Mesothelial cell of epicardium (in vitro differentiated cells): ENCODE results near the gene ZFYVE9. TPM values are rescaled to one million over a fixed set of nuclear protein-coding genes. Genes with fewer than 3 reads are reported as not detected.

ENCODE experiments used
- DNase-seq, 2 experiments: peaks; one replicate each; pipeline ENCODE4 v3.0.0; 2021; ENCODE audit warnings: low spot score in 2 of 2; ENCODE audit not compliant: unreplicated experiment in 2 of 2
- H3K27ac Mint-ChIP-seq: 2 replicates; pipeline ENCODE4 v1.8.0; 2021; ENCODE audit warnings: mixed read lengths
- H3K27me3 Mint-ChIP-seq: 2 replicates; pipeline ENCODE4 v1.8.0; 2021; ENCODE audit warnings: low read depth, mixed read lengths
- H3K36me3 Mint-ChIP-seq: 2 replicates; pipeline ENCODE4 v1.8.0; 2021; ENCODE audit warnings: mixed read lengths
- H3K4me1 Mint-ChIP-seq: 2 replicates; pipeline ENCODE4 v1.8.0; 2021; ENCODE audit warnings: mixed read lengths
- H3K4me3 Mint-ChIP-seq: 2 replicates; pipeline ENCODE4 v1.8.0; 2021; ENCODE audit warnings: mild to moderate bottlenecking, moderate library complexity, mixed read lengths
- H3K9me3 Mint-ChIP-seq: 2 replicates; pipeline ENCODE4 v1.8.0; 2021; ENCODE audit warnings: mixed read lengths
- total RNA-seq: library from RNA; stranded (reverse); gene quantifications from 3 replicates; pipeline ENCODE4 v1.2.1, GENCODE V29; 2021
- TF ChIP-seq, protein P1 (sequence below): fragments of 200-600 bp; sonication (generic); IDR thresholded peaks from one replicate; pipeline ENCODE4 v1.5.0; 2021; ENCODE audit warnings: antibody characterized with exemption; ENCODE audit not compliant: unreplicated experiment

The ZFYVE9 gene
- total RNA-seq, 1 donor from 2014 or later, result 33.3 TPM

DNA sequence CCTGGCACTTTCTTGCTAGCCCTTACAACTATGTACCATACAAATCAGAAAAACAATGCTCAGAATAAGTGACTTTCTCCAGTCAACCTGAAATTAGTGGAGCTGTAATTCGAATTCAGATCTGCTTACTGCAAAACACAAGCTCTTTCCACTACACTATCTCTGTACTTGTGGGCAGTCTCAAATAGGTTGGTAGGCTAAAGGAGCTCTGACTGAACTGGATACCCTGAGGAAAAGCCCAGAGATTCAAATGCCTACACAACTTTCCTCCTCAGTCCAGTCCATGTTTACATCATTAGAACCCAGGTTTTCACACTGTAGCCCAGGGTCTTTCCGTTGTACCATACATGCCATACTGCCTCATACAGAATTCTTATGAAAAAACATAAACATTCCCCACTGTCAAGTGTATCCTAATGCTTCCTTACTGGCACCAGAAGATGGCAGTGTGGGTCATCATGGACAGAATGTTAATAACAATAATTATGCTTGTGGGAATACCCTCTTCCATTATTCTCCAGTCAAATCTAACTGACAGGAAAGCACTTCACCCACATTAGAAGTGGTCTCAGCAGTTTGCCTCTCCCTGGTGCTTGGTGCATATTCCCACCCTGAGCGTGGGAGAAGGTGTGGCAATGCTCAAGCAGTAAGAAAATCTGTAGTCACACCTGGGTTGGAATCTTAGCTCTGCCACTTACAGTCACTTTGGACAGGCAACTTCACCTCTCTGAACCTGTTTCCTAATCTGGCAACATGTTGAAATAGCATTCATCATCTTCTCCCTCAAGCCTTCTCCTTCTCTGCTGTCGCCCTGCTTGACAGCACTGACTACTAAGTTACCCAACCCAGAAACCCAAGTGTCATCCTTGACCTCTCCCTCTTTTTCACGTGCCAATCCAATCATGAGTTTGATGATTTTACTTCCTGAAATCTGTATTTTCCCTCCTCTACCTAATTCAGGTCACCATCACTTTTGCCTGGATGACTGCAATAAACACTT is 14.4 kb upstream of the ZFYVE9 start:
- Mint-ChIP-seq H3K4me3 (no peak overlapping the region), H3K27ac (no peak overlapping the region), H3K4me1 (no peaks in the 10 kb centered on the region), H3K9me3 (peaks cover 9% of the 10 kb centered on the region), H3K27me3 (peaks cover 47% of the 10 kb centered on the region), H3K36me3 (no peaks in the 10 kb centered on the region)
- no peak for DNase-seq
- TF ChIP-seq, protein P1, sequence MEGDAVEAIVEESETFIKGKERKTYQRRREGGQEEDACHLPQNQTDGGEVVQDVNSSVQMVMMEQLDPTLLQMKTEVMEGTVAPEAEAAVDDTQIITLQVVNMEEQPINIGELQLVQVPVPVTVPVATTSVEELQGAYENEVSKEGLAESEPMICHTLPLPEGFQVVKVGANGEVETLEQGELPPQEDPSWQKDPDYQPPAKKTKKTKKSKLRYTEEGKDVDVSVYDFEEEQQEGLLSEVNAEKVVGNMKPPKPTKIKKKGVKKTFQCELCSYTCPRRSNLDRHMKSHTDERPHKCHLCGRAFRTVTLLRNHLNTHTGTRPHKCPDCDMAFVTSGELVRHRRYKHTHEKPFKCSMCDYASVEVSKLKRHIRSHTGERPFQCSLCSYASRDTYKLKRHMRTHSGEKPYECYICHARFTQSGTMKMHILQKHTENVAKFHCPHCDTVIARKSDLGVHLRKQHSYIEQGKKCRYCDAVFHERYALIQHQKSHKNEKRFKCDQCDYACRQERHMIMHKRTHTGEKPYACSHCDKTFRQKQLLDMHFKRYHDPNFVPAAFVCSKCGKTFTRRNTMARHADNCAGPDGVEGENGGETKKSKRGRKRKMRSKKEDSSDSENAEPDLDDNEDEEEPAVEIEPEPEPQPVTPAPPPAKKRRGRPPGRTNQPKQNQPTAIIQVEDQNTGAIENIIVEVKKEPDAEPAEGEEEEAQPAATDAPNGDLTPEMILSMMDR, result peak; percentile 38

DNA sequence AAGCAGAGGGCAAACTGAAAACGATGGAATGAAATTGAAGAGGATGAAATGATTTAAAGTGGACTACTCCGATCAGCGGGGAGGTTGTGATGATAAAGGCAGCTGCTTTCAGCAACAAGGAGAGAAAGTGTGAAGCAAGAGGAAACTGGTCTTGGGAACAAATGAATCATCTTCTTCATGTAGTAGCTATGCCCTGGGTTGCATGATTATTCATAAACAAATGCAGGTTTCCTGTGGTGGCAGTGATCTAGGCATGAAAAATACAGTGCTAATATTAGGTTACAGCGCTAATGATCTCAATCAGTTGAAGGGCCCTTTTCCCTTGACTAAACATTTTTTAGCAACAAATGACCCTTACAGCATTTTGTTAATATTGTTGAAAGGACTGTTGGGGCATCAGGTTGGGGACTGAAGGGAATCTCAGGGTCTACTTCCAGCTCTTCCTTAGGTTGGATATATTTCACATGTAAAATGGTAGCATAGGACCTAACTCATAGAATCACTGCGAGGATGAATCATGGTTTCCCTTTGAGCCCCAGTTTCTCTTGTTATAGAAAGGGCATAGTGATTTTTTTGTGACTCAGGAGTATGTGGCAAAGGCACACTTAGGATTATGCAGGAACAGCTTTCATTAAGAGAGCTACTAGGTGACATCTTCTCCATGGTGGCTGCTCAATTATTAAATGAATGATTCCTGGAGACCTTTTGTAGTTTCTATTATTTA is 1.9 kb upstream of the ZFYVE9 start:
- H3K4me3 Mint-ChIP-seq, result no peak overlapping the region
- H3K27ac Mint-ChIP-seq, result no peak overlapping the region
- TF ChIP-seq, protein P1, result no peak
- no peak for DNase-seq
- H3K9me3 Mint-ChIP-seq, result no peaks in the 10 kb centered on the region
- peaks cover 18% of the 10 kb centered on the region for H3K4me1 Mint-ChIP-seq
- no peaks in the 10 kb centered on the region for H3K36me3 Mint-ChIP-seq
- peaks cover 1% of the 10 kb centered on the region for H3K27me3 Mint-ChIP-seq

DNA sequence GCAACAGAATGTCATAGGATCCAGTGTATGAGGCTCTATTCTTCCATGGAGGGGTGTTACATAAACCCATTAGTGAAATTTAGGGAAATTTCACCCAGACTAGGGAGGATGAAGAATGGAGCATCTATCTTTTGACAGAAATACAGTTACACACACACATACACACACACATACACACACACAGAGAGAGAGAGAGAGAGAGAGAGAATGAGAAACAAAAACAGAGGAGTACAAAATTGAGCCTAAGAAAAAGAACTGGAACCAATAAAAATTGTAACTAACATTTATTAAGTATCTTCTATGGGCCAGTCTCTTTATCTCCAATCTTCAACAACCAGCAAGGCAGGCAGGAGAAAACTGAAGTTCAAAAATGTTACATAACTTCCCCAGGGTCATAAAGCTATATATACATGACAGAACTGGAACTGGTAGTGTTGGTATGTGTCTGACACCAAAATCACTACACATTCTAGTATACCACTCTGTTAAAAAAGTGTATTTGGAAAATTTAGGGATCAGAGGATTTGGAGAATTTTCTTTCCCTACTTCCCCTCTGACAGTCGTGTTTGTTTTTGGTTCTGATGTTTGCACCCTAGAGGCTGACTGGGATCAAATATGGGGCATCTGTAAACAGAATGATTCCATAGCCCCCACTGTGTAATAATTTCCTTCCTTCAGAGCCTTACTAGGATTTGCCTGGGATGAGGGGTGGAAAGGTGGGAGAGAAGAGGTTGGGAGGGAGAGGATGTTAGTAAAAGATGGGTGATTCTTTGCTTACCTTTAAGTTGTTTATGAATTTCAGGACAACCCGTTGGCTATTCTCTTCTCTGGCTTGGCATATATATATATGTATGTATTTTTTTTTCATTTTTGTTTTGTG is 1.0 kb upstream of the ZFYVE9 start:
- Mint-ChIP-seq H3K27me3 (peaks cover 1% of the 10 kb centered on the region), H3K27ac (peak overlapping the region; percentile 96), H3K4me1 (peaks cover 21% of the 10 kb centered on the region), H3K9me3 (no peaks in the 10 kb centered on the region), H3K4me3 (peak overlapping the region; percentile 76), H3K36me3 (no peaks in the 10 kb centered on the region)
- TF ChIP-seq, protein P1, result no peak
- no peak for DNase-seq

DNA sequence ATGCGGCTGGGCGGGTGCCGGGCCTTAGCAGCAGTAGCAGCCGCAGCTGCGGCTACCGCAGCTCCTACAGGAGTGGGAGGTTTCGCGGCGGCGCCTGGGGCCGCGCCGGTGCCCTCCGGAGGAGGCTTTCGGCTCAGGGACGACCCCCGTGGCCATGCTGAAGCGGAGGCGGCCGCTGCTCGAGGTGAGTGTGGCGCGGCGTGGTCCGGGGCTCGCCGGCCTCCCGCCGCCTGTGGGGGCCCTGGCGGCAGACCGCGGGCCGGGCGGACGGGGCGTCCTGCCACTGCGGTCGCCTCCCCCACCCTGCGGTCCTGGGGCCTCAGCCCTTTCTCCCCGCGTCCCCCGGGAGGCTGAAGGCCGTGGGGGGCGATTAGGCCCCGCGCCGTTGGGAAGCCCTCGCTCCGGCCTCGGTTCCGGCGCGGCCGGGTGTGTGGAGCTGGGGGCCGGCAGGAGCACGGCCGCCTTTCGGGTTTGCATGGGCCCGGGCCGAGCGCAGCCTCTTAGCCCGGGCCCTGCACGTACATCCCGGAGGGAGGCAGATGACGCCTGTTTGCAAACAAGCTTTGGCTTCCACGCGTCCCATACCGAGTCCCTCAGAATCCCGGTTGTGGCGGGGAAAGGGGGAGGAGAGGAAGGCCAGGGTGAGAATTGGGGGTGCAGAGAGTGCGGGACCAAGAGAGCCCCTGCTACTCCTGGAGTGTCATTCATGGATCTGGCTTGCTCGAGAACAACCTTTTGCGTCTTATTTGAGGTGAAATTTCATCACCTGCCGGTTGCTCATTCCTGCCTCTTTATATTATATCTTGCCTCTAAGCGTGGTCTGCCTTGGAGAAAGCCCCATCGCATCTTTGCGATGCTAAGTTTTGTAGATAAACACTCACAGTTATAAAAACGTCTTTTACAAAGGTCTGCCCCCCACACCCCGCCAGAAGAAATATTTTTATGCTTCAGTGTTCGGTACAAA is 613 bp downstream of the ZFYVE9 start:
- TF ChIP-seq, protein P1, result no peak
- H3K4me1 Mint-ChIP-seq, result peaks cover 21% of the 10 kb centered on the region
- no peaks in the 10 kb centered on the region for H3K9me3 Mint-ChIP-seq
- H3K4me3 Mint-ChIP-seq, result peak overlapping the region; percentile 86
- H3K27ac Mint-ChIP-seq, result peak overlapping the region; percentile 88
- DNase-seq, result peak; percentile 32 to 67
- peaks cover 1% of the 10 kb centered on the region for H3K27me3 Mint-ChIP-seq
- no peaks in the 10 kb centered on the region for H3K36me3 Mint-ChIP-seq
